ENCODE measurements around the gene ZMYND15. TPM values are rescaled to one million over a fixed set of nuclear protein-coding genes. Genes with fewer than 3 reads are reported as not detected.

ZMYND15 gene
- total RNA-seq, 1 experiment from 2014 or later, result 0.42 TPM

- Histone ChIP-seq H4K20me1 (ENCODE audit: control insufficient read depth, insufficient read depth, insufficient read length) (no peaks in the 10 kb centered on the region), H4K5ac (ENCODE audit: insufficient read length, low read depth, low read length) (no peak overlapping the region), H3K4me1 (ENCODE audit: insufficient read depth, low read length) (no peaks in the 10 kb centered on the region), H2BK120ac (ENCODE audit: low read depth, low read length, poor library complexity, severe bottlenecking) (no peak overlapping the region), H3K9ac (ENCODE audit: extremely low read depth, insufficient read length, low read length) (peak overlapping the region; percentile 52), H3K4ac (ENCODE audit: low read depth, low read length) (no peak overlapping the region), H3K27me3 (ENCODE audit: insufficient read depth, low read length) (no peaks in the 10 kb centered on the region), H3K18ac (ENCODE audit: insufficient read length, low read depth, low read length) (no peak overlapping the region), H2BK15ac (ENCODE audit: low read depth, low read length) (no peak overlapping the region; the same call in 1 of the 2 replicates), H3K14ac (ENCODE audit: insufficient read depth, low read length) (peak overlapping the region; percentile 69), H2AK5ac (ENCODE audit: insufficient read length, low read length) (no peak overlapping the region), H3K27ac (ENCODE audit: insufficient read length, low read depth, low read length) (no peak overlapping the region), H3K9me3 (ENCODE audit: control insufficient read depth, low read depth, low read length) (no peaks in the 10 kb centered on the region), H4K8ac (replicated peaks; ENCODE audit: insufficient read length, low read depth, low read length) (no peak overlapping the region), H2AFZ (ENCODE audit: low read length) (no peak overlapping the region), H3K4me2 (ENCODE audit: insufficient read depth, insufficient read length, low read length) (peak overlapping the region; percentile 65), H4K91ac (ENCODE audit: insufficient read length, low read depth, low read length) (no peak overlapping the region), H2BK20ac (ENCODE audit: low read depth, low read length, poor library complexity, severe bottlenecking) (no peak overlapping the region), H2BK12ac (ENCODE audit: insufficient read length, low read depth, low read length) (no peak overlapping the region), H3K23me2 (ENCODE audit: insufficient read length, low read depth, low read length, poor library complexity, severe bottlenecking) (peaks cover 12% of the 10 kb centered on the region), H3K56ac (ENCODE audit: insufficient read length, low read depth, low read length) (no peak overlapping the region), H3K79me1 (ENCODE audit: insufficient read depth, low read depth, low read length, poor library complexity, severe bottlenecking) (no peaks in the 10 kb centered on the region), H2BK5ac (ENCODE audit: insufficient read length, low read length) (no peak overlapping the region), H3T11ph (ENCODE audit: low read length) (no peak overlapping the region), H3K23ac (ENCODE audit: insufficient read length, low read depth, low read length) (no peak overlapping the region), H3K79me2 (ENCODE audit: insufficient read depth, low read length) (no peaks in the 10 kb centered on the region; the same call in 1 of the 2 replicates)
- peaks cover 8 to 15% (median 14%) of the 10 kb centered on the region in 3 experiments; a peak in 6 of 7 replicates for H3K36me3 Mint-ChIP-seq (ENCODE audit: insufficient read depth in 1 of 3, low read depth in 3 of 3)
- peak overlapping the region in 1 of 3 experiments; percentile 79; a peak in 1 of 7 replicates for H3K27ac Mint-ChIP-seq
- H3K4me3 Mint-ChIP-seq, result peak overlapping the region; percentile 80 to 81
- no peak for TF ChIP-seq CTCF (conservative IDR thresholded peaks at IDR 0.05)
- peaks cover 20 to 28% of the 10 kb centered on the region in 2 experiments for H3K4me1 Mint-ChIP-seq
- H3K9me3 Mint-ChIP-seq, result peaks cover 0 to 4% of the 10 kb centered on the region in 2 experiments; a peak in 3 of 5 replicates
- DNase-seq, result no peak
- WGBS (ENCODE audit: extremely low coverage, insufficient read length, low lambda C conversion rate), result no CpG with 5 or more reads among the region's 57 CpGs
- H3K27me3 Mint-ChIP-seq (ENCODE audit: low read depth), result peaks cover 6% of the 10 kb centered on the region
Measured at GRCh38 chr17:4710693-4711634, 28.7 kb upstream of the ZMYND15 start.
